Measurements from ENCODE around the gene PANK1.
A peak's percentile ranks its signal among the peaks of the same experiment; 100 is the strongest.

PANK1 gene

DNA sequence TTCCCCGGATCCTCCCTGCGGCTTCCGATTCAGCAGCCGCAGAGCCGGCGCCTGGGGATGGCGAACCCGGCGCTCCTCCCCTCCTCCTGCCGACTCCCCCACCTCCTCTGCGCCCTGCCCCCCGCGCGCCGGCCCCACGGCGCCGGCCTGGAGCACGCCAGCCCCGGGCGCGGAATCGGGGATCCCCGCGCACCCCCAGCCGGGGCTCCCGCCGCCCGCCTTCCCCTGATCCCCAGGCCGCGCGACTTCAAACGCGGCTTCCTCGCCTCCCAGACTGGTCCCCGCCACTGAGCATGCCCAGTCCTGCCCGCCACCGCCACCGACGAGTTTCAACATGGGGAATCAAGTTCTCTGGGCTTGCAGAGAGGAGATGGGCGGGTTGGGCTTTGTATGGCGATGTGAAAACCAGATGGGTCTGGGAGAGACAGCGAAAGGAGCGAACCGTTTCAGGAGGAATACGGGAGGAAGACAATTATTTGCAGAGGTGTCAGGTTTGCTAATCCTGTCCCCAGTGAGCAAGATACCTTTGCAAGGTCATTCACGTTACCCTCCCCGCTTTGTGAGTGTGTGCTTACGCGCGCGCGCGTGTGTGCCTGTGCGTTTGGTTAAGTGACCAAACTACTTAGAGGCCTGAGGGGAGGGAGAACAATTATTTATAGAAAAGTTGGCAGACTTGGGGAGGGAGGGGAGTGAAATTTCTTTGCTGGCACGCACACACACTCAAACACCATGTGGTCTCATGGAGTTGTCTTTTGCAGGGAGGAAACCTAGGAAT, at the start of gene PANK1:
PANK1 (minus strand) TSS at position 276 of the 775 bp plus-strand sequence. CDS start 351 bp downstream, outside the sequence.
- DNase-seq: peak; percentile 46

DNA sequence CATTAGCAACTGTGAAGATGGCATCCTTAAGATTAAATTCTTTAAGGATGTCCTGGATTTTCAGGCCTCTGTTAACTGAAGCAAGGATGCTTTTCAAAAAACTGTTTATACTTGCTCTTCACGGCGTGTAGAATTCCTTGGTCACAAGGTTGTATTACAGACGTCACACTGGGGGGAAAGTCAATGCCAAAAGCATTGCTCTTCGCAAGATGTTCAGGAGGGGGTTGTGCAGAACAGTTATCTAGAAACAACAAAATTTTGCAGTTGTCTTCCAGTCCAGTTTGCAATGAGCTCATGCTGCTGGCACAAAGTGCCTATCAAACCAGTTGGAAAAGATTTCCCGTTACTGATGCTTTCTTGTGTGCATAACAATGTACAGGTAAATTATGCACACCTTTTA, 48.1 kb upstream of the PANK1 start:
- DNase-seq: no peak

DNA sequence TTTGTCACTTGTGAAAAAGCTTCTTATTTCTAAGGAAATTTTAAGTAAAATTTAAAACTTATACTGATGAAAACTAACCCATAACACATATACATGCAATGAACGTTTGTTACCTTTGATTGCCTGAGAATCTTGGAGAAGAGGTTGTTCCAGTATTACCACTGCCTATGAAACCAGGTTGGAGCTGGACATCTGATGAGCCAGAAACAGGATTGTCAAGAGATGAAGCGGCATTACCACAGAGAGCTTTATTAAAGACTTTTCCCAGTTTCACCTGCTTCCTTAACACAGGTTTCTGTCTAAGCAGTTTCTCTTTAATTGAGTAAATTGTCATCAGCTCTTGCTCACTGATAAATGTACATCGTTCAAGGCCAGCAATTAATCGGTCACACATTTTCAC, 47.4 kb upstream of the PANK1 start:
- no peak for DNase-seq

DNA sequence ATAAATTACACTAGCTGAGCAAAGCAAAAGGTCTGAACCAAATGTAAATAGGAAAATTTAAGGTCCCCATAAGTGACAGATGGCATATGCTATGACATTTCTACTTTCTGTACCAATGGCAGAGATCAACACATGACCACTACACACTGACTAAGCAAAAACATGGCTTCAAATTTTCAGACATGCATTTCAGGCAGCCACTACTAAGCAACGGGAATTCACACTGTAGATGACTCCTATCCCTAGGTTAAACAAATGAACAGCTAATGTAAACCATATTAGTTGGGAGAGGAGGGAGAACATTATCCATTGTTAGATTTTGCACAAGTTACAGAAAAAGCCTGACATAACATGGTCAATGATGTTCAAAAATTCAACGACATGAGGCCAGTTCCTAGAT, 45.0 kb upstream of the PANK1 start:
- DNase-seq: no peak

GRCh38 chr10:89685936-89686335, 40.9 kb upstream of the PANK1 start:
- no peak for DNase-seq

GRCh38 chr10:89684604-89685003, 39.6 kb upstream of the PANK1 start:
- no peak for DNase-seq

DNA sequence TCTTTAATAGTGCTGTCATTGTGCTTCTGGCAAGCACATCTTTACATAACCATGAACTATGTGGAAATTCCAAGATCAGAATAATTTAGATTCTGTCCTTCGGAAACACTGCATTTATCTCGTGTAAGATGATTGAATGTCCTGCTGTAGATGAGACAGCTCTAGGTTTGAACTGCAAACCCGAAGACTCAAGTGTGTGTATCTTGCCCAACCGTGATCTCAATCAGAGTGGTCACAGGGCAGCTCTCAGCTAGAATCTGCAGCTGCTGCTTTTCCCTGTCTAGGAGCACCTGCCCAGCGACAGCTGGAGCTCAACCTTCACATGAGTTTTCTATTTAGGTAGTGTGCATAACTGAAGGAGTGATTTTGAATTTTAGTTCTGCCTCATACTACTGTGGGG, 38.8 kb upstream of the PANK1 start:
- no peak for DNase-seq

GRCh38 chr10:89679986-89680385, 34.9 kb upstream of the PANK1 start:
- DNase-seq: no peak

- DNase-seq: no peak
These were observed 32.3 kb upstream of the PANK1 start for GRCh38 chr10:89677341-89677740.

- no peak for DNase-seq
These were observed 25.9 kb upstream of the PANK1 start for GRCh38 chr10:89670926-89671325.

- DNase-seq: no peak
These were observed 24.9 kb upstream of the PANK1 start for GRCh38 chr10:89669985-89670384.

- DNase-seq: no peak
These were observed 23.5 kb upstream of the PANK1 start for GRCh38 chr10:89668386-89669071.

GRCh38 chr10:89666138-89666537, 21.1 kb upstream of the PANK1 start:
- no peak for DNase-seq

DNA sequence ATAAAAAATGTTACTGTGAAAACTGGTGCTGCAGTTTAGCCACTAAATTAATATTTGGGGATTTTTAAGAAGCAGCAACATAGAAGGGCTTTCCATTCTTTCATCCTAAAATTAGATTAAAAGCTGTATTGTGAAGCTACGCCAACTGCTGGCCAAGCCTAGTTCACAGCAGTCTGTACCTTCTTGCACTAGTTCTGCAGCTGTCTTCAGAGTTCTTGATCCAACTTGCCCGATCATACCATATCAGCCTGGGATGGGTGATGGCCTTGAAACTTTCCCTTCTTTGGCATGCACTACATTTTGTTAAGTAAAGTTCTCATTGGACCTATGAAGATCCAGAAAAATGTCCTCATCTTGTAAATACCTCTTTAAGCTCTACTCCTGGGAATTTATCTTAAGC, 20.3 kb upstream of the PANK1 start:
- no peak for DNase-seq

DNA sequence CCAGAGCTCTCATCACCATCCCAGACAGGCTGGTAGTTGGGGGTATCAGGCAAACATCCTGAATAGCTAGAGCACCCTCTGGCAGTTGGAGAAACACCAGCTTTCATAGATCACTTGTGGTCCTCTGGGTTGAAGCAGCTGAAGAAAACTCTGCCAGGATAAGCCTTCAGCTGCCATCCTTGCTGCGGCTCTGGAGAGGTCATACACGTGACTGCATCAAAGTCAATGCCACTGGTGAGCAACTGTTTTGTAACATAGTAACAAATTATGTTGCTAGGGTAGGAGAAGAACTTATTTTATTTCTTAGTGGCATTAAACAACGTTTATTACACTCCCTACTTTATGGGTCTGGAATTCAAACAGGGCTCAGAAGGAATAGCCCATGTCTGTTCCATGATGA, 19.2 kb upstream of the PANK1 start:
- no peak for DNase-seq

GRCh38 chr10:89663144-89663543, 18.1 kb upstream of the PANK1 start:
- no peak for DNase-seq

DNA sequence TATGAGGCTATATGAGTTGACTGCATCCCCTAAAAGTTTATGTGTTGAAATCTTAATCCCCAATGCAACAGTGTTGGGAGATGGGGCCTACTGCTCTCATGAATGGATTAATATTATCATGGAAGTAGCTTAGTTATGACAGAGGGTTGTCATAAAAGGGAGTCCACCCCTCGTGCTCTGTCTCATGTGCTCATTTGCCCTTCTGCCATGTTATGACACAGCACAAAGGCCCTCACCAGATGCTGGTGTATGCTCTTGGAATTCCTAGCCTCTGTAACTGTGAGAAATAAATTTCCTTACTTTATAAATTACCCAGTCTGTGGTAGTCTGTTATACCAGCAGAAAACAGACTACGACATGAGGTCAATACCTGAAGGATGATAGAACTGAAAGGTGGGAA, 17.6 kb upstream of the PANK1 start:
- no peak for DNase-seq

GRCh38 chr10:89659143-89660131, 14.4 kb upstream of the PANK1 start:
- DNase-seq: no peak

DNA sequence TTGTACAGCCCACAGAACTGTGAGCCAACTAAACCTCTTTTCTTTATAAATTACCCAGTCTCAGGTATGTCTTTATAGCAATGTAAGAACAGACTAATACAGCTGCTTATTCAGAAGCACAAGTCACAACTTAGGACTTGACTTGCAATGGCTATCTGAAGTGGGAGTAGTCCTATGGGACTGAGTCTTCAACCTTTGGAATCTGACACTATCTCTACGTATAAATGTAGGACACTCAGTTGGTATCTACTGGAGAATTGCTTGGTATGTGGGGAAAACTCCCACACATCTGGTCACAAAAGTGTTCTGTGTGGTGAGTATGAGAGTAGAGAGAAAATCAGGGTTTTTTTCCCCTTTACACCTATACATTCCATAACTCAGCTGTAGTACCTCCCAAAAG, 12.3 kb upstream of the PANK1 start:
- DNase-seq: no peak

- DNase-seq: no peak
These were observed 10.7 kb upstream of the PANK1 start for GRCh38 chr10:89655722-89656121.

- no peak for DNase-seq
These were observed 8.4 kb upstream of the PANK1 start for GRCh38 chr10:89653410-89653869.

GRCh38 chr10:89652806-89653370, 7.8 kb upstream of the PANK1 start:
- no peak for DNase-seq

Measured in NCI-H2171 (cell line).